Hepatocyte (in vitro differentiated cells): Measurements from ENCODE around the gene MUC15.

Experiments
- EZH2 ChIP-seq: fragments of 200-600 bp; sonication (generic); IDR thresholded peaks from 2 replicates; pipeline ENCODE4 v1.6.1; 2016; ENCODE audit warnings: antibody characterized with exemption, mild to moderate bottlenecking, borderline replicate concordance
- EZH2phosphoT487 ChIP-seq: fragments of 200-600 bp; sonication (generic); IDR thresholded peaks from one replicate; pipeline ENCODE4 v1.6.1; 2018; ENCODE audit warnings: antibody characterized with exemption, mild to moderate bottlenecking, low read depth, moderate library complexity; ENCODE audit not compliant: unreplicated experiment, severe bottlenecking
- TF ChIP-seq, protein P1 (sequence below): fragments of 200-600 bp; sonication (generic); IDR thresholded peaks from 2 replicates; pipeline ENCODE4 v1.5.1; 2016; ENCODE audit warnings: antibody characterized with exemption, mild to moderate bottlenecking; ENCODE audit not compliant: poor library complexity

DNA sequence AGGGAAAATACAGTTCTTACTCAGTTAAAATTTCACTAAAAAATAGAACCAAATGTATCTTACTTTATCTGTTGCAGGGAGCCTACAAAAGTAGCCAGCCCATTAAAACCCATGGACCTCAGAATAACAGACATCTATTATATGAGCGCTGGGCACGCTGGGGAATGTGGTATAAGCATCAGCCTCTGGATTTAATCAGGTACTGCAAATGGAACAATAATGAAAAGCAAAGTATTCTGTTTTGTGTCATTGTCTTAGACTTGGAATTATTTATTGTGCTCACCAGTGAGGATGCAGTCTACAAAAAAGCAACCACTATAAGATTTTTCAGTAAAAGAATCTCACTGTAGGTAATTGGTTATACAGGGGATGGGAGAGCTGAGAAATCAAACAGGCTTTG is 30.2 kb downstream of the MUC15 start:
- TF ChIP-seq, protein P1, sequence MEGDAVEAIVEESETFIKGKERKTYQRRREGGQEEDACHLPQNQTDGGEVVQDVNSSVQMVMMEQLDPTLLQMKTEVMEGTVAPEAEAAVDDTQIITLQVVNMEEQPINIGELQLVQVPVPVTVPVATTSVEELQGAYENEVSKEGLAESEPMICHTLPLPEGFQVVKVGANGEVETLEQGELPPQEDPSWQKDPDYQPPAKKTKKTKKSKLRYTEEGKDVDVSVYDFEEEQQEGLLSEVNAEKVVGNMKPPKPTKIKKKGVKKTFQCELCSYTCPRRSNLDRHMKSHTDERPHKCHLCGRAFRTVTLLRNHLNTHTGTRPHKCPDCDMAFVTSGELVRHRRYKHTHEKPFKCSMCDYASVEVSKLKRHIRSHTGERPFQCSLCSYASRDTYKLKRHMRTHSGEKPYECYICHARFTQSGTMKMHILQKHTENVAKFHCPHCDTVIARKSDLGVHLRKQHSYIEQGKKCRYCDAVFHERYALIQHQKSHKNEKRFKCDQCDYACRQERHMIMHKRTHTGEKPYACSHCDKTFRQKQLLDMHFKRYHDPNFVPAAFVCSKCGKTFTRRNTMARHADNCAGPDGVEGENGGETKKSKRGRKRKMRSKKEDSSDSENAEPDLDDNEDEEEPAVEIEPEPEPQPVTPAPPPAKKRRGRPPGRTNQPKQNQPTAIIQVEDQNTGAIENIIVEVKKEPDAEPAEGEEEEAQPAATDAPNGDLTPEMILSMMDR = no peak
- no peak for TF ChIP-seq EZH2phosphoT487
- no peak for TF ChIP-seq EZH2
